DMS53 treated with DMSO at 0.1 percent for 48 hours (cell line): ENCODE results near the gene GDF2.

ENCODE experiments used
- DNase-seq: peaks from one replicate; lab custom pipeline; 2025; ENCODE audit not compliant: unreplicated experiment; lab: John Stamatoyannopoulos, UW

GDF2 gene

GRCh38 chr10:47366731-47367460 lies 44.6 kb downstream of the GDF2 start:
- DNase-seq = no peak

- DNase-seq = no peak
These were observed 45.4 kb downstream of the GDF2 start for GRCh38 chr10:47367646-47368045.

GRCh38 chr10:47368431-47369180 lies 46.4 kb downstream of the GDF2 start:
- DNase-seq = no peak

GRCh38 chr10:47369251-47369894 lies 47.1 kb downstream of the GDF2 start:
- no peak for DNase-seq

GRCh38 chr10:47370015-47370767 lies 47.9 kb downstream of the GDF2 start:
- no peak for DNase-seq

GRCh38 chr10:47370878-47371277 lies 48.6 kb downstream of the GDF2 start:
- no peak for DNase-seq

GRCh38 chr10:47371629-47372485 lies 49.6 kb downstream of the GDF2 start:
- DNase-seq = no peak

GRCh38 chr10:47372726-47373125 lies 50.5 kb downstream of the GDF2 start:
- no peak for DNase-seq

GRCh38 chr10:47374611-47375536 lies 52.6 kb downstream of the GDF2 start:
- no peak for DNase-seq

GRCh38 chr10:47376522-47377220 lies 54.4 kb downstream of the GDF2 start:
- DNase-seq = no peak
